Heart right ventricle (tissue), 16 donors: ENCODE results near the gene NME8. TPM values are rescaled to one million over a fixed set of nuclear protein-coding genes. Genes with fewer than 3 reads are reported as not detected.

Experiments
- ATAC-seq, 8 donors: fragments of 200-7000 bp; cut with Tn5 transposase; one replicate each; pipeline ENCODE4 v1.9.1; 2020; ENCODE audit warnings: mild to moderate bottlenecking in 8 of 8, moderate library complexity in 8 of 8, moderate number of reproducible peaks in 1 of 8
- DNase-seq, 2 donors: peaks; one replicate each; pipeline ENCODE4 v3.0.0-alpha.2; 2020
- H3K27ac ChIP-seq, 10 donors: fragments of 200-600 bp; sonication (generic) in 2 of 10; one replicate each; pipeline versions ENCODE4 v1.5.0 to v1.8.0; 2020 to 2022; ENCODE audit warnings: mild to moderate bottlenecking in 3 of 10
- H3K27me3 ChIP-seq, 7 donors: fragments of 200-600 bp; one replicate each; pipeline ENCODE4 v1.8.0; 2021 to 2022; ENCODE audit warnings: mild to moderate bottlenecking in 2 of 7
- H3K36me3 ChIP-seq, 9 donors: fragments of 200-600 bp; sonication (generic) in 1 of 9; one replicate each; pipeline versions ENCODE4 v1.5.0 to v1.8.0; 2020 to 2022; ENCODE audit warnings: mild to moderate bottlenecking in 2 of 9
- H3K4me1 ChIP-seq, 9 donors: fragments of 200-600 bp; sonication (generic) in 1 of 9; one replicate each; pipeline versions ENCODE4 v1.5.0 to v1.8.0; 2020 to 2022; ENCODE audit warnings: mild to moderate bottlenecking in 4 of 9
- H3K4me3 ChIP-seq, 10 donors: fragments of 200-600 bp; sonication (generic) in 2 of 10; one replicate each; pipeline versions ENCODE4 v1.5.0 to v1.8.0; 2020 to 2022; ENCODE audit warnings: mild to moderate bottlenecking in 7 of 10, moderate library complexity in 2 of 10
- H3K9me3 ChIP-seq, 11 donors: fragments of 200-600 bp in 10 of 11; sonication (generic) in 2 of 11; one replicate each; pipeline versions ENCODE4 v1.5.0 to v1.8.0; 2013 to 2022; ENCODE audit warnings: mild to moderate bottlenecking in 2 of 11, control low read depth in 1 of 11, moderate library complexity in 1 of 11
- WGBS, 2 donors: extraction: QIAGEN DNeasy Blood & Tissue Kit; methylation state at CpG; one replicate each; pipeline ENCODE4 v1.1.7; 2013; ENCODE audit warnings: inconsistent platforms in 1 of 2; 5-methylcytosine and 5-hydroxymethylcytosine counted together
- intact Hi-C, 10 donors: fragments of 100-400 bp; cut with DNase I; formaldehyde crosslinking; loops; one replicate each; pipeline versions ENCODE4 v1.11.1 to v1.14.2; 2022
- polyA plus RNA-seq, 2 donors: library from polyadenylated mRNA; stranded (reverse); fragments of 200-250 nt; gene quantifications; one replicate each; pipeline ENCODE4 v1.2.3, GENCODE V29; 2013
- total RNA-seq, 10 donors: library from RNA; stranded (reverse); fragmentation: NEBNext Ultra II Directional in 3 of 10; extraction: Animal tissue kit (Norgen Biotek cat#: 25700) in 3 of 10; gene quantifications; one replicate each; pipeline versions ENCODE4 v1.2.1 to v1.2.4, GENCODE V29; 2021 to 2023
- TF ChIP-seq, protein P1 (sequence below), 9 donors: fragments of 200-600 bp; sonication (generic) in 2 of 9; IDR thresholded peaks; one replicate each; pipeline versions ENCODE4 v1.5.0 to v1.8.0; 2021 to 2022; ENCODE audit warnings: antibody characterized with exemption in 9 of 9, mild to moderate bottlenecking in 5 of 9, moderate library complexity in 1 of 9
- donor health status: Arrhythmogenic right ventricular cardiomyopathy.
- donor health status: ischemic (EF 13 %, LVEDD 7.1; RV severe dilation, severe dysfunction).
- donor health status: healthy with polysubstance abuse.
- donor health status: DM: no; HTN: yes; CAD: no.
- donor health status: DM: no; HTN: no; CAD: no.
- donor health status: ischemic (EF 25% LVEDD 6.9; RV normal size, moderate dysfunction).
- donor health status: ischemic (EF 25% LVEDD 5.7; RV mildly dilated, moderate dysfunction).
- donor health status: healthy.
- donor health status: DM: yes; HTN: yes; CAD: no.
- donor health status: Ischemic cardiomyopathy.
- donor health status: ischemic (EF 35%, LVEDD 5.7; RV mildly dilated, moderate dysfunction).
- donor health status: nonischemic (EF 11% LVEDD 7.7; RV severe dilation, severe dysfunction).
- donor health status: DM: yes; HTN: yes; CAD: no.
- donor health status: PGD.
- donor health status: ischemic (EF 29% LVEDD 5.4; RV normal size, mild dysfunction).
- donor health status: nonischemic (EF 23%, LVEDD 6.1; RV moderate dilation, normal function).

The NME8 gene
- total and polyA plus RNA-seq, 12 donors = 0.15 to 0.19 TPM; not detected in 10

DNA sequence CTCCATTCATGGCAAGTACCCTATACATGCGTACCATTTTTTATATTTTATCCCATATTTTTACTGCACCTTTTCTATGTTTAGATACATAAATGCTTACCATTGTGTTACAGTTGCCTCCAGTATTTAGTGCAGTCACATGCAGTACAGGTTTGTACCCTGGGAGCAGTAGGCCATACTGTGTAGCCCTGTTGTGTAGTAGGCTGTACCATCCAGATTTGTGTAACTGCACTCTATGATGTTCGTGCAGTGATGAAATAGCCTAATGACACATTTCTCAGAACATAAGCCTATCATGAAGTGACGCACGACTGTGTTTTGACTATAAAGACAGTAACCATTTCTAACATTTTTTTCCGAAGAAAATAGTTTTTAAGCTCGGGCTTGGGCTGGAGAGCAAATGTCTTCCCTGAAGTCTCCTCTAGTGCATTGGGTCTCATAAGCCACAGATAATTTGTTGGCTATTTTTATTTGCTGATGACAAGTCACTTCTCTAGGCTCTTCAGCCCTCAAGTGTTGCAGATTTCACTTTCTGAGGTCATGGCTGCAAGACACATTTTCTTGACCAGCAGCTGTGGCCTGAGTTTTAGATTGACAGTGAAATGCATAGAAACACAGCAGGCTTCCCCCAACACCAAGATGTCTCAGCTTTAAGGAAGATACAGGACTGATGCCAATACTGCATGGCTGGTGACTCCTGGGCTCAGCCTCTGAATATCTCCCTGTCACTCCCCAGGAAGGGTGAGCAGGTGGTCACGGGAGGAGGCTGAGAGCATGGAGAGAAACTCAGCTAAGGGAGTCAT lies 98.9 kb downstream of the NME8 start:
- WGBS, 2 donors = 53 to 70% methylated on average over 7 of the region's 7 CpGs
- H3K4me3 ChIP-seq = no peak overlapping the region

DNA sequence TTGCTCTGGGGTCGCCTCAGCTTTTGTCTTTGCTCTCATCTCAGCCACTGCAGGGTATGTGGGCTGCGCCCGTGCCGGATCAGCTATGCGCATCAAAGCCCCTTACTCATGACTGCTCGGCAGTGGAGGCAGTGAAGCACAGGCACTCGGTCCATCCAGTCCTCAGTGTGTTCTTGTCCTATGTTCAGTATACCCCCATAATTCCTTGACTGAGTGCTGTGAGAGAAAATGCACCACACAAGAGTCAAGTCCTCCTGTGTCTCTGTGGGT lies 99.5 kb downstream of the NME8 start:
- ATAC-seq (no peak), DNase-seq (no peak)
- TF ChIP-seq, protein P1, sequence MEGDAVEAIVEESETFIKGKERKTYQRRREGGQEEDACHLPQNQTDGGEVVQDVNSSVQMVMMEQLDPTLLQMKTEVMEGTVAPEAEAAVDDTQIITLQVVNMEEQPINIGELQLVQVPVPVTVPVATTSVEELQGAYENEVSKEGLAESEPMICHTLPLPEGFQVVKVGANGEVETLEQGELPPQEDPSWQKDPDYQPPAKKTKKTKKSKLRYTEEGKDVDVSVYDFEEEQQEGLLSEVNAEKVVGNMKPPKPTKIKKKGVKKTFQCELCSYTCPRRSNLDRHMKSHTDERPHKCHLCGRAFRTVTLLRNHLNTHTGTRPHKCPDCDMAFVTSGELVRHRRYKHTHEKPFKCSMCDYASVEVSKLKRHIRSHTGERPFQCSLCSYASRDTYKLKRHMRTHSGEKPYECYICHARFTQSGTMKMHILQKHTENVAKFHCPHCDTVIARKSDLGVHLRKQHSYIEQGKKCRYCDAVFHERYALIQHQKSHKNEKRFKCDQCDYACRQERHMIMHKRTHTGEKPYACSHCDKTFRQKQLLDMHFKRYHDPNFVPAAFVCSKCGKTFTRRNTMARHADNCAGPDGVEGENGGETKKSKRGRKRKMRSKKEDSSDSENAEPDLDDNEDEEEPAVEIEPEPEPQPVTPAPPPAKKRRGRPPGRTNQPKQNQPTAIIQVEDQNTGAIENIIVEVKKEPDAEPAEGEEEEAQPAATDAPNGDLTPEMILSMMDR (IDR thresholded peaks at IDR 0.05) = no peak
- H3K4me3 ChIP-seq = no peak overlapping the region
- peaks cover 2 to 40% (median 26%) of the 10 kb centered on the region in 9 donors for H3K4me1 ChIP-seq
- H3K27ac ChIP-seq = peak overlapping the region in 1 of 10 donors; percentile 13
- no peaks in the 10 kb centered on the region for H3K27me3 ChIP-seq
- intact Hi-C loops = no loop called here
- no peaks in the 10 kb centered on the region for H3K9me3 ChIP-seq
- H3K36me3 ChIP-seq = peaks cover 0 to 30% (median 0%) of the 10 kb centered on the region in 9 donors
- 74 to 81% methylated on average over 7 of the region's 7 CpGs for WGBS, 2 donors

More for the DNA sequence above, 98.9 kb downstream of the NME8 start:
- ATAC-seq = peak in 5 of 8 donors; percentile 32 to 65 (median 61)
- H3K36me3 ChIP-seq = peaks cover 0 to 30% (median 0%) of the 10 kb centered on the region in 9 donors
- TF ChIP-seq, protein P1 (IDR thresholded peaks at IDR 0.05) = no peak
- H3K4me1 ChIP-seq = peaks cover 2 to 46% (median 30%) of the 10 kb centered on the region in 9 donors
- no peaks in the 10 kb centered on the region for H3K9me3 ChIP-seq
- intact Hi-C loops = no loop called here
- H3K27ac ChIP-seq = peak overlapping the region in 2 of 10 donors; percentile 13 to 23
- no peaks in the 10 kb centered on the region for H3K27me3 ChIP-seq
- no peak for DNase-seq

Other genes starting within 250 kb of the NME8 start
- 1 to 10 TPM in 1 of 10 donors, under 1 TPM in 3, not detected in 6; 0.32 to 3.1 (median 0.74) TPM for gene GPR141, start 164.8 kb upstream of the NME8 start, total RNA-seq
- under 1 TPM in 1 of 2 donors, not detected in 1; 0.06 TPM for gene GPR141, start 164.8 kb upstream of the NME8 start, polyA plus RNA-seq
- 1 to 10 TPM in 8 of 10 donors, under 1 TPM in 2; 0.23 to 9.9 (median 3.4) TPM for gene SFRP4, start 68.2 kb downstream of the NME8 start, total RNA-seq
- under 1 TPM; 0.20 to 0.22 TPM for gene SFRP4, start 68.2 kb downstream of the NME8 start, polyA plus RNA-seq
- gene EPDR1, start 72.0 kb downstream of the NME8 start, total RNA-seq = 10 to 100 TPM; 33.9 to 75.0 (median 59.3) TPM
- 10 to 100 TPM in 1 of 2 donors, 1 to 10 TPM in 1; 7.8 to 10.2 TPM for gene EPDR1, start 72.0 kb downstream of the NME8 start, polyA plus RNA-seq